Stimulated activated CD8-positive, alpha-beta memory T cell treated with anti-CD3 and anti-CD28 coated beads, Interleukin-7, amount 100 ng/mL, for 1 hour (primary cell): ENCODE data around the gene GNAQ.
"Not testable (repeated sequence)": the region's sequence is repeated elsewhere in the genome, so short reads cannot be mapped to it uniquely, and the experiment has no call there.

Source experiments
- DNase-seq, 2 donors: peaks; one replicate each; pipeline ENCODE4 v3.0.0-alpha.2; 2020; ENCODE audit warnings: low read depth in 2 of 2

GNAQ gene

DNA sequence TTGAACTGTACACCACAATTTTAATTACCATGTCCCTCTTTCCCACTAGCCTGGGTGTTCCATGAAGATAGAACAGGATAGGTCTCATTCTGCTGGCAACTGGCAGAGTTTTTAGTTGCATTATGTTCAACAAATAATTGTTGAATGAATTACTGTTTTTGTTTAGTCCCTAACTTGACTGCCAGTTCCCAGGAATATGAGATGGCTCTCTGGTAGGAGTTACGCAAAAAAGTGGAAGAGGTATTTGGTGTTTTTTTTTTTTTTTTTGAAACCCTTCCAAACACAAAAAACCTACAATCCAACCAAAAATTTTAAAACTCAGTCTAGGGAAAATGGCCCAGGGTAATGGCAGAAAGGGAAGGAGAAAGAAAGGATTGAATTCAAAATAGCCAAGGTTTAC lies 153.6 kb downstream of the GNAQ start:
- no peak for DNase-seq

DNA sequence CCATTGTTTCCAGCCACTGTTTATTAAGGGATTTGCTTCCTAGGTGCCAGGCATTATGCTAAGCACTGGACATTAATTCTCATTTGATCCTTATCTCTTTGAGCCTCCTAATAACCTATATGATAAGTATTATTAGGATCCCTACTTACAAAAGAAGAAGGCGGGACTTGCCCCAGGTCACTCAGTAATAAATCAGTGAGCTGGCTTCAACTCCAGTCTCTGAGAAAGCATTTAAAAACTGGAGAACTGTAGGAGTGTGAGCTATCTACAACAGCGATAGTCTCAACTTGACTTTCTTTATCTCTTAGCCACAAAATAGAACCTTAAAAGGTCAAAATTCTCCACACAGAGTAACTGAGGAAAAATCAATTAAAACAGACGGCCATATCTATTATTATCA lies 155.0 kb downstream of the GNAQ start:
- no peak for DNase-seq

DNA sequence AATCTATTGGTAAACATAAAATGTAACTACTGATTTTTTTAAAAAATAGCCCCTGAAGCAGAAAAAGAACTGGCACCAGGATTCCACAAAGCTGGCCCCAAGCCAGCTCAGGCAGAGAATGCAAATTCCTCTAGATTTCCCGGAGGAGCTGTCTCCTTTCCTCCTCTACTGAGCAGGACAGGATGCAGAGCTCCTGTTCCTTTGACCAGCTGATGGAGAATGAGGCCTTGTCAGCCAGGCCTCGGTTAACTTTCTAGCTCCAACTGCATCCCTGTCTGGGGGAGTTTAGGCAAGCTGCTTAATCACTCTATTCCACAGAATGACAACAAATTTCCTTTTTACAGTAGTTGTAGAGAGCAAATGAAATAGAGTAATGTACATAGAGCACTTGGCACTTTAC lies 155.5 kb downstream of the GNAQ start:
- DNase-seq = no peak

DNA sequence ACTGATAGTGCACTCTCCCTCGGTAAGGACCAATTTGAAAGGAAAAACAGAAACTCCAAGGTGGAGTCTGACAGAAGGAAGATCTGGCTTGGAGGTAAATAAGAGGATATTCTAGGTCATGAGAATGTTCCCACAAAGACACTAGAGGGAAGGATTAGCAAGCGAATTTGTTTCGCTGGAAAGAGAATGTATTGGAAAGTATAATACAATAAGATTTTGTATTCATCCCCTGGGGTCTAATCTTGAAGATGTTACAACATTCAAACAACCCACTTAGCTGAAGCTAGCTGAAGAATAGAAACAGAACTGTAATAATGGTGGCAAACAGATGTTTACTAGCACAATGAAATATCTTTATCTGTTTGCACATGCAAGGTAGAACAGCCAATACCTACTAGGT lies 158.7 kb downstream of the GNAQ start:
- no peak for DNase-seq

DNA sequence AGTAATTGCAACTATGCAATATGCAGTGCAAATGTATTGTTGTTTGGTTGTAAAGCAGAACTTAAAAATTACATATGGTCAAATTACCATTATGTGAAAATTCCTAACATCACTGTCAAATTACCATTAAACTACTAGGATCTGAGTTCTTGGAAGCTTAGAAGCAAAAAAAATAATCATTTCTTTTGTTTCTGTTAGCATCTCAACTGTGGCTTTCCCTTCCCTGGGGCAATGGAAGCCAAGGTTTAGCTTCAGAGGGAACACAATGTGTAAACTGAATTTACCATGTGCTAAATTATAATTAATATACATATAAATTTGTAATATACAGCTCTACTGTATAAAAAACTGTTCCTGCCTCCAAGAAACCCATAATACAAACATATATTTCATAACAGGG lies 159.4 kb downstream of the GNAQ start:
- DNase-seq = no peak

DNA sequence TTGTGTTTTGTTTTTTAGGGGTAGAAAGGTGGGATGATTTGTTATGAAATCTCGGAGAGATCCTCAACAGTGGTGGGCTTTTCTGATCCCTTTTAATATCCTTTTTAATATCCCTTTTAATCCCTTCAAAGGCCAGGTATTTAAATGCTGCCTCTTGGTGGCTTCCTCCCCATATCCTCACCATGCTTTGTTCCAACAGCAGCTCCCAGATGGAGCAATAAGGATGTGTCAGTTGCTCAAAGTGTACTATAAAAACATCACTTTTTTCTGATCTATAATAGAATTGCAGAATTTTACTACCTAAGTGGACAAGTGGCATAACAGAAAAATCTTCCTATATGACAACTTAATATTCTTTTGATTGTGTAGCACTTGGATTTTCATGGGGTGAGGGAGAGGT lies 160.1 kb downstream of the GNAQ start:
- no peak for DNase-seq

DNA sequence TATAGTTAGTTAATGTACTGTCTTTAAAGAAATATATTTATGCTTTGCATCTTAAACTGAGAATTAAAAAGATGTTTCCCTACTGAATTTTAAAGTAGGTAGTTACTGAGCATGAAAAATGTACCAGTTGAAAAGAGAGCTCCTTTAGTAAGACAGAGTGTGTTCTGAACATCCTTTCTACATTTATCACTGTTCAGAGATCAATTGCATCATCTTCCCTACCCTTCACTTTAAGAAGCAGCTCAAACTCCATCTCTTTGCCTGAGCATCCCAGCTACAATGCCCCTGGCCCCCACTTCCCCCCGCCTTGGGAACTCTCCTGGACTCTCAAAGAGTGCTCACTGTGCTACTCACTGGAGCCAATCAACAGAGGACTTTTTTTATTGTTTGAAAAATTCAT lies 164.7 kb downstream of the GNAQ start:
- no peak for DNase-seq

DNA sequence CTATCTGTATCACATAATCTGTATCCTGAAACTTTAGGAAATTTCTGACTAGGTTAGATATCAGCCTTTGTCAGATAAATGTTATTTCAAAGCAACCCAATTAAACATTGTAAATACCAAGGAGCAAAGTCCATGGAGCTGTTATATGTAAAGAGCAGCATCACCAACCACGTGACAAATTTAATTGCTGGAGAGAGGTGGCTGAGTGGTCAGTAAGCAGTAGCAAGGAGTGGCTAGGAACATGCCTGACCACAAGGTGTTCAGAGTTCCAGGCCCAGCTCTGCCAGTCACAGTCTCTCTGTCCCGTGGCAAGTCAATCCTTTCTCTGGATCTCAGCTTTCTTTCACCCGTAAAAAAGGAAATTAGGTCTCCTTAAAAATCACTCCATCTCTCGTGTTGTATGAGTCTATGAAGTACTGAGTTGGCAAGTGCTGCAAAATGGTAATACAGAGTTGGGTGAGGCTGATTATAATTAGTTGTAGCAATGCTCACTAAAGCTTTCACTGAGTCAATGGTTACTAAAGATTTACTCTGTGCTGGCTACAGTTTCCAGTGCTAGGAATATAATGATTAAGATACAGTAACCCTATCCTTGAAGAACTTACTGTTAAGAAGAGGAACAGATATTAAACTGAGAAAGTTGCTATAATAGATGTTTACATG lies 166.1 kb downstream of the GNAQ start:
- DNase-seq = no peak

DNA sequence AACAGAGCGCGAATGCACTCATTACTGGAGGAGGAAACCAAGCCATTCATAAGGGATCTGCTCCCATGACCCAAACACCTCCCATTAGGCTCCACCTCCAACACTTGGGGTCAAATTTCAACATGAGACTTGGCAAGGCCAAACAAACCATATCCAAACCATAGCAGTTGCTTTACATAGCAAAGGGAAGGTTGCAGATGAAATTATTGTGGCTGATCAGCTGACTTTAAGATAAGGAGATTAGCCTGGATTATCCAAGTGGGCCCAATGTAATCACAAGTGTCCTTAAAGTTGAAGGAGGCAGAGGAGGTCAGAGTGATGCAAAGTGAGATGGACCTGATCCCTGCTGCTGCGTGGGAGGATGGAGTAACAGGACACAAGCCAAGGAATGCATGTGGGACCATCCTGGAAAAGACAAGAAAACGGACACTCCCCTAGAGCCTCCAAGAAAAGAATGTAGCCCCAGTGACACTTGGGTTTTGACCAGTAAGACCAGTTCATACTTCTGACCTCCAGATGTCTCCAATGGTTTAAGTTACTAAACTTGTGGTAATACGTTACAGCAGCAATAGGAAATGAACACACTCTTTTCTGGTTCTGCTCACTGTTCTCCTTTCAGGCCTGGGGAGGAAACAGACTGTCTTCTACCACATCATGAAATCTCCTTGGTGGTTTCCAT lies 167.3 kb downstream of the GNAQ start:
- DNase-seq = no peak

DNA sequence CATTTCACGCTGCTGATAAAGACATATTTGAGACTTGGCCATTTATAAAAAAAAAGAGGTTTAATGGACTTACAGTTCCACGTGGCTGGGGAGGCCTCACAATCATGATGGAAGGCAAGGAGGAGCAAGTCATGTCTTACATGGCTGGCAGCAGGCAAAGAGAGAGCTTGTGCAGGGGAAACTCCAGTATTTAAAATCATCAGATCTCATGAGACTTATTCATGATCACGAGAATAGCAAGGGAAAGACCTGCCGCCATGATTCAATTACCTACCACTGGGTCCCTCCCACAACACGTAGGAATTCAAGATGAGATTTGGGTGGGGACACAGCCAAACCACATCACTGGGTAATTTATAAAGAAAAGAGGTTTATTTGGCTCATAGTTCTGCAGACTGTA lies 168.0 kb downstream of the GNAQ start:
- not testable (repeated sequence) for DNase-seq

DNA sequence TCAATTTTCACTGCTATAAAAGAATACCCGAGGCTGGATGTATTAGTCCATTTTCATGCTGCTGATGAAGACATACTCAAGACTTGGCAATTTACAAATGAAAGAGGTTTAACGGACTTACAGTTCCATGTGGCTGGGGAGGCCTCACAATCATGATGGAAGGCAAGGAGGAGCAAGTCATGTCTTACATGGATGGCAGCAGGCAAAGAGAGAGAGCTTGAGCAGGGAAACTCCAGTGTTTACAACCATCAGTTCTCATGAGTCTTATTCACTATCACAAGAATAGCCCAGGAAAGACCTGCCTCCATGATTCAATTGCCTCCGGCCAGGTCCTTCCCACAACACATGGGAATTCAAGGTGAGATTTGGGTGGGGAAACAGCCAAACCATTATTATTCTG lies 170.7 kb downstream of the GNAQ start:
- DNase-seq = not testable (repeated sequence)

DNA sequence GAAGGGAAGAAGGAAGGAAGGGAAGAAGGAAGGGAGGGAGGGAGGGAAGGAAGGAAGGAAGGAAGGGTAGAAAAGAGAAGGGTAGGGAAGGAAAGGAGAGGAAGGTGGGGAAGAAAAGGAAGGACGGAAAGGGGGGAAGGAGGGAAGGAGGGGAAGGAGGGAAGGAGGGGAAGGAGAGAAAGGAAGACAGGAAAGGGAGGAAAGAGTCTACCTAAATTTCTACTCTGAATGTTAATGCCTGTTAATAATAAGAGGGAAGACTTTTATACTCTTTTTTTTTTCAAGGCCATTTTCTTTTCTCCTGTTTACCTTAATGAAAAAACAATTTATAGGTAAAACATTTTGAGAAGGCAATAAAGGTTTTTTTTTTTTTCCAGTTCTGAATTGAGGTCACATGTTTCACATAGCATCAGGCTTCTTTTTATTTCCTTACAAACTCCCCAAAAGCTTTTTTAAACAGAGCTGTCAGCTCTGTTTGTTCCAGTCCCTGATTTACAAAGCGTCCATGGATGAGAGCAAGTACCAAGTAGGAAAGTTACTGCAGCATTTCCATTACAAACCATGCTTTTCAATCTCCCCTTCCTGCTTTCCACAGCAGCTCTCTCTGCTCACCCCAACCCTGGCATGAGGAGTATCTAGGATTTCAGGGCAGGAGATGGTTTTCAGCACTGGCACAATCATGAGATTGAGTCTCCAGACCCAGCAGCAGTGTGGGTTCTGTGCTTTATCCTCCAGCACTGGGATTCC lies 173.9 kb downstream of the GNAQ start:
- no peak for DNase-seq

DNA sequence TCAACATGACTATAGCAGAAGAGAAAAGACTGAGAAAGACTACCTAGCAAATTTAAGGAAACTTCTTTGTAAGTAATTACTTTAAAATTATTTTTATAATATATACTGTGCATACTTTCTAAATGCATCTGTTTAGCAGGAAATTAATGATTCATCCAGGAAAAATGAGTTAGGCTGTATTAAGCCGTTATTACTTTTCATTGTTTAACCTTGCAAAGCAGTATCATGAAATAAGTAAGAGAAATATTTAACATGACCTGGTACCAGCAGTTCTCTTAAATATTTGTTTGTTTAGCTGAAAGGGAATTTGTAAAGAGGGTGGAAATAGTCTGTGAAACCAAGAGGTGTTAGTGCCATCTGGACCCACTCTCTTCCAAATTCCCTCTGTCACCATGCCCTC lies 175.0 kb downstream of the GNAQ start:
- no peak for DNase-seq

DNA sequence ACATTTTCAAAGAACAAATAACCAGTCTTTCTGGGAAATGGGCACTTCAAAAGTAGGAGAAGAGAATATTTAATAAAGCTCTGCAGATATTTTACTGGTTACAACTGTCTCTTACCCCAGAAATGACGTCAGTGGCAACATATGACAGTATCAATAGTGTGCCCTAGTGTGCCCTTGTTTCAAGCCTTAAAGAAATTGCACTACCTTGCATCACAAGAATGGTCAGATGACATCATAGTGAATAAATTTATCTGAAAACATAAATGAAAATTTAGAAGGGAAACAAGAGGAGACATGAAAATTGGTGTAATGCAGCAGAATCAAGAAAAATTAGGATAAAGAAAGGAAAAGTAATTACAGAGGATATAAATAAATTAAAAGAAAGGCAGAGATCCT lies 176.7 kb downstream of the GNAQ start:
- no peak for DNase-seq

DNA sequence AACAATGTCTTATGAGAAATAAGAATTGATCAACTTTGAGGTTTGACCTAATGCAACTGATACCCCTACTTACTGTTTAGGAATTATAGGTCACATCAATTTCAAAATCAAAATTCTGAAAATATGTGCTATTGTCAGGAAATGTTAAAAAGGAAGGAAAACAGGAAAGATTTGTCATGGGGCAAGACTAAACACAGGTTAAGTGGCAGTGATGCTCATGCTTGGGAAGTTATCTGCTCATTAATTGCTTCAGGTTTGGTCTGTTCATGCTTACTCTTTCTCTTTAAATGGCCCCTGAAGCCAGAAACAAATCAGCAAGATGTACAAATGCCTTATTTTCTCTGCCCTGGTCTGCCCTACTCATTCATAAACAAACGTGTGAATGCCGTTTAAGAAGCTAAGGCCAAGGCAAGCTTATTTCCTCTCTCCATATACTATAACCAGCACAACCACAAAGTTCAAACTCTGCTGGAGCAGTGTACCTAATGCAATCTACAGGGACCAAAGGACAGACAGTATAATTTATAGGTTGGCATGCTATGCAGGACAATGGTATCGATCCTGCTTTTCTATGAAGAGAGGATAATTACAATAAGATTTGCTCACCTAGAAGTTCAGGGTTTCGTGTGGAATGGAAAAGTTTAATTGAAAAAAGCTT lies 177.2 kb downstream of the GNAQ start:
- no peak for DNase-seq

DNA sequence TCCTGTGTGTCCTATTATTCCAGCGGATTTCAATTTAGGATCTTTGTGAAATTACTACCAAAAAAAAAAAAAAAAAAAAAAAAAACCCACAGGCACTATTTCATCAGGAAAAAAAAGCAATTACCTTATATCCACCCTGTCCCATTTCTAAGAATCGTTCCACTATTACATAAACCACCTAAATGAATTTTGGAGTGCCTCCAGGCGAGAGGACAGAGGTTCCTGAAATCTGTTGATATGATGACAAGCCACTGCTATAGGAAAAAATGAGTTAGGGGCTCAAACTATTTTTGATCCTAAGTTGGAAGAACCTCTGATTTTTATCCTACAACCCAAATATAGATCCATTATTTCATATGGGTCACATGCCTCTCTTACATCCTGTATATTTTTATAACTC lies 177.9 kb downstream of the GNAQ start:
- DNase-seq = no peak

DNA sequence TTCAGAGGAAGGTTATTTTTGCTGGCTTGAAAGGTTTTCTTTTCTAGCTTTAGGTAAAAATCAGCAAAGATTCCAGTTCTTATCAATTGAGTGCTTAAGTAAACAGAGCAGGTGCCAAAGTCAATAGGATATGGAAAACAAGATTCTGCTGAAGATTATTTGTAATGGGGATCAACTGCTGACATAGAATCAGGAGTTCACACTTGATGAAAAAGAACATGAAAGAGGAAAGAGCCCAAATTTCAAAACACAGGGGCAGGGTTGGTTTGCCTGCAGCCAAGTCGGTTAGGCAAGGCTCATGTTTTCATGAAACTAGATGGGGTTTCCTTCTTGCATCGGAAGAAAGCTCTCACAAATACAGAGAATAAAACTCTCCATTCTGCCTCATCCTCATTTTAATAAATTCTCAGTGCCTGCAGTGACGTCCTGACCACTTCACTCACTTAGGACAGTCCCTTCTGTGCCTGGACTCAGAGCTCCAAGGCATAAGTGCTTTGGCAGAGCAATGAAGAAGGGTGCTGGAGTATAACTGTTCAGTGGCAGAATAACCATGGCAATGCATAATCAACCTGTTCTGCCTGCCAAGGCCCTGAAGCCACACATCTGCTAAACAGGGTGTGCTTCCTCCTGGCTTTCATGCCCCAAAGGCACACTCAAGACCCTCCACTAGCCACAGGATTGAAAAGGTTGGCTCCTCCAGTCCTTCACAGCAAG lies 179.6 kb downstream of the GNAQ start:
- no peak for DNase-seq

DNA sequence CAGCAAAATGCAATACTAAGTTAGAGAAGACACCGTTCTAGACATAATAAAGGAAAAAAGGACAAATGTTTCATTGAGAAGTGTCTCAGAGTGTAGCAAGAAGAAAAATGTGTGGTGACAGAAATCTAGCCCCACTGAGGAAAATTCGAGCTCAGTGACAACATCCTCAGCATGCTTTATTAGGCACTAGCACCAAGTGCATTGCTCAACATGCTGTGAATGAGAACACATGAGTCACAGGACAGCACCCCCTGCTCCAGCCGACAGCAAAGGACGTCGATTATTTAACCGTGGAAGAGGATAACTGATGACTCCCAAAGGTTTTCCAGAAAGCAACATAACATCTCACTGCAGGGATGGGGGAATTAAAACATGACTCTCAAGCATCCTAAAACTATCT lies 182.7 kb downstream of the GNAQ start:
- DNase-seq = no peak

DNA sequence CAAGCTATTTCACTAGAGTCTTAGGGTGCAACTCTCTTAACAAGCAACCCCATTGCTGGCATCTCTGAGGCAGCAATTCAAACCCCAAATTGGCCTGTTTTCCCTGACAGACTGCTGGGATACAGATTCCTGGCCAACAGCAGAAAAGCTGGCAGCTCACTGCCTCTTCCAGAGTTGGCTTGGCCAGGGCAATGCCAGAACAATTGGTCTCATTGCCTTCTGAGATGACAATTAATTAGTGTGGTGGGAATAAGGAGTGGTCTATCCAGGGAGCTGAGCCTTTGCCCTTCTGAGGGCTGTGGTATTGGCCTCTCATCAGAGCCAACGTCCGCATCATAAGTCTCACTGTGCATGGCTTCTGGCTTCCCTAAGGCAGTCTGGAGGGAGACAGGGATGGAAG lies 183.2 kb downstream of the GNAQ start:
- DNase-seq = no peak

DNA sequence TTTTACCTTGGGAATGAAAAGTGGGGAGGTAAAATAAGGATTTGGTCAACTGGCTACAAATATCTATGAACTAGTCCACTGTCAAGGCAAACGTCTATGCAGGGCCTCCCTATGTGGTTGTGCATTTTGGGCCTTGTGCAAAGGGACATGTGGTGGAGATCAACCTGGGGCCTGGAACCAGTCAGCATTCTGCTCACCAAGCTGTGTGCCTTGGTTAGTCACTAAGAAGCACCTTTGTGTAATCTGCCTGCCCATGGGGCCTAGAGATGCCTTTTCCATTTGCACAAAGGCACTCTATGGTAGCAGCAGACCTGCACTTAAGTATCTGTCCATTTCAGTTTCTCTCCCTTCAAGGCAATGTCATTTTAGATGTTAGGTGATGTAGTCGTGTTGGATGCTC lies 184.0 kb downstream of the GNAQ start:
- DNase-seq = no peak

DNA sequence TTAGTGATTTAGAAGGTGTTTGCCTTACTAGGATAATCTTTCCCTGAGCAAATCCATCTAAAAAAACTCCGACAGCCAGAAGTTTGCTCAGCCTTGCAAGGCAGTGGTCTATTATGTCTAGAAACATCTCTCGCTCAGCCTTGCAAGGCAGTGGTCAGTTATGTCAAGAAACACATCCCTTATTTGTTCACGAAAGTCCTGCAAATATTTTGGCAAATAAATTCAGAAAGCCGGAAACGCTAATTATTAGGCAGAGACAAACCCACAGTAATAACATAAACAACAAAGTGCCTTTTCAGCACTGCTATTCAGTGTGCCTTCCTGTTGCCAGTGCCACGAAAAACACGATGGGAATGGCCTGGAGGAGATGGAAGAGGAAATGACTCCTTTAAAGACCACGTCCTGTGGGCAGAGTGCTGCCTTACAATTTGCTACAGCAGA lies 184.5 kb downstream of the GNAQ start:
- DNase-seq = no peak

DNA sequence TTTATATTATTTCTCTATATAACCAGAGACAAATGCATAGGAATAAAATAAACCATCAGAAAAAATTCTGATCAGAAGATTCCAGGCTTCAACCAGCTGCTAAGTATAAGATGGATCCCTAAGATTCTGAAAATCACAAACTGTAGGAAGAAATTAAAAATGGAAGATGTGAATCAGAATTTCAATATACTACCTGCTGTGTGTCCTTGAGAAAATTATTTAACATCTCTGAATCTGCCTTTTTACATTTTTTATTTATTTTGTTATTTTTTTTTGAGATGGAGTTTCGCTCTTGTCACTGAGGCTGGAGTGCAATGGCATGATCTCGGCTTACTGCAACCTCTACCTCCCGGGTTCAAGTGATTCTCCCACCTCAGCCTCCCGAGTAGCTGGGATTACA lies 187.2 kb downstream of the GNAQ start:
- no peak for DNase-seq
